Stromal cell of bone marrow (primary cell): ENCODE results near the gene HOXC6.
"Not testable (repeated sequence)": the region's sequence is repeated elsewhere in the genome, so short reads cannot be mapped to it uniquely, and the experiment has no call there.

Source experiments
- DNase-seq: peaks from one replicate; pipeline ENCODE4 v3.0.0-alpha.2; 2012; ENCODE audit warnings: low read depth

HOXC6 gene

GRCh38 chr12:54030889-54031471 lies 2.7 kb downstream of the HOXC6 start:
- DNase-seq, result no peak

- DNase-seq, result no peak
These were observed 3.2 kb downstream of the HOXC6 start for GRCh38 chr12:54031480-54031879.

GRCh38 chr12:54032086-54032619 lies 3.9 kb downstream of the HOXC6 start:
- DNase-seq, result no peak

- DNase-seq, result peak; percentile 69
These were observed 4.4 kb downstream of the HOXC6 start, which contains the start of gene HOXC5 for GRCh38 chr12:54032627-54033100. TSS of gene HOXC5 (plus strand) at chr12:54033050. CDS start at chr12:54033123, 73 bp downstream.

- no peak for DNase-seq
These were observed 5.1 kb downstream of the HOXC6 start for GRCh38 chr12:54033106-54033979.

GRCh38 chr12:54033980-54034784 lies 5.9 kb downstream of the HOXC6 start:
- no peak for DNase-seq

GRCh38 chr12:54034785-54035310 lies 6.6 kb downstream of the HOXC6 start:
- no peak for DNase-seq

- no peak for DNase-seq
These were observed 7.5 kb downstream of the HOXC6 start for GRCh38 chr12:54035568-54036264.

GRCh38 chr12:54036620-54037359 lies 8.6 kb downstream of the HOXC6 start:
- DNase-seq, result no peak

- DNase-seq, result no peak
These were observed 9.4 kb downstream of the HOXC6 start for GRCh38 chr12:54037360-54038283.

GRCh38 chr12:54038284-54038870 lies 10.1 kb downstream of the HOXC6 start:
- no peak for DNase-seq

- no peak for DNase-seq
These were observed 10.7 kb downstream of the HOXC6 start for GRCh38 chr12:54038871-54039414.

GRCh38 chr12:54039417-54040147 lies 11.3 kb downstream of the HOXC6 start:
- peak; percentile 75 for DNase-seq

GRCh38 chr12:54040148-54040494 lies 11.9 kb downstream of the HOXC6 start:
- DNase-seq, result no peak

GRCh38 chr12:54040648-54041047 lies 12.4 kb downstream of the HOXC6 start:
- no peak for DNase-seq

- no peak for DNase-seq
These were observed 13.0 kb downstream of the HOXC6 start for GRCh38 chr12:54041097-54041690.

- not testable (repeated sequence) for DNase-seq
These were observed 13.8 kb downstream of the HOXC6 start for GRCh38 chr12:54042033-54042432.
